ENCODE measurements around the gene SCFD2. TPM values are rescaled to one million over a fixed set of nuclear protein-coding genes. Genes with fewer than 3 reads are reported as not detected.

Gene SCFD2
- total and polyA plus RNA-seq, 9 donors: 5.1 to 42.1 (median 13.5) TPM

DNA sequence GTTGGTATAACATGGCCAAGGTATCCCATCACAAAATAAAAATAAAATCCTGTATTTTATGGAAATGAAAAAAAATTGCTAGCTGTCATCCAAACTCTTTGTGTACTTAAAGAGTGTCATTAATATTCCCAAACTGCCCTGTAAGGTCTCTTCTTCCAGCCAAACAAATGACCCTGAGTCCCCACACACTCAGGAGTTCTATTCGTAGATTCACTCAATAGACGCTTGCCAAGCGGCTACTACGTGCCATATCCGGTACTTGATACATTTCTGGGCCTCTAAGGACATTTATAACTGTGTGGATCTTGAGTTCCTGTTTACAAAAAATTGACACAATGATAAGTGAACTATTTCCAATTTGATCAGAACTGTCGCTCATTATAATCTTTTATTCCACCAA is 245.1 kb downstream of the SCFD2 start:
- H3K27ac ChIP-seq: no peak overlapping the region
- H3K9me3 ChIP-seq: no peaks in the 10 kb centered on the region
- no peaks in the 10 kb centered on the region for H3K27me3 ChIP-seq
- no peak overlapping the region for H3K4me3 ChIP-seq
- peaks cover 6% of the 10 kb centered on the region for H3K4me1 ChIP-seq (ENCODE audit: insufficient read depth)
- TF ChIP-seq, protein P1, sequence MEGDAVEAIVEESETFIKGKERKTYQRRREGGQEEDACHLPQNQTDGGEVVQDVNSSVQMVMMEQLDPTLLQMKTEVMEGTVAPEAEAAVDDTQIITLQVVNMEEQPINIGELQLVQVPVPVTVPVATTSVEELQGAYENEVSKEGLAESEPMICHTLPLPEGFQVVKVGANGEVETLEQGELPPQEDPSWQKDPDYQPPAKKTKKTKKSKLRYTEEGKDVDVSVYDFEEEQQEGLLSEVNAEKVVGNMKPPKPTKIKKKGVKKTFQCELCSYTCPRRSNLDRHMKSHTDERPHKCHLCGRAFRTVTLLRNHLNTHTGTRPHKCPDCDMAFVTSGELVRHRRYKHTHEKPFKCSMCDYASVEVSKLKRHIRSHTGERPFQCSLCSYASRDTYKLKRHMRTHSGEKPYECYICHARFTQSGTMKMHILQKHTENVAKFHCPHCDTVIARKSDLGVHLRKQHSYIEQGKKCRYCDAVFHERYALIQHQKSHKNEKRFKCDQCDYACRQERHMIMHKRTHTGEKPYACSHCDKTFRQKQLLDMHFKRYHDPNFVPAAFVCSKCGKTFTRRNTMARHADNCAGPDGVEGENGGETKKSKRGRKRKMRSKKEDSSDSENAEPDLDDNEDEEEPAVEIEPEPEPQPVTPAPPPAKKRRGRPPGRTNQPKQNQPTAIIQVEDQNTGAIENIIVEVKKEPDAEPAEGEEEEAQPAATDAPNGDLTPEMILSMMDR (IDR thresholded peaks at IDR 0.05): no peak
- TF ChIP-seq POLR2A (IDR thresholded peaks at IDR 0.05): no peak
- no peak for TF ChIP-seq EP300 (IDR thresholded peaks at IDR 0.05)
- intact Hi-C loops (cut with DNase I): no loop called here
- H3K36me3 ChIP-seq: no peaks in the 10 kb centered on the region
- no peak for DNase-seq
- 67 to 81% (median 80%) methylated on average over 6 of the region's 6 CpGs for WGBS, 3 donors

DNA sequence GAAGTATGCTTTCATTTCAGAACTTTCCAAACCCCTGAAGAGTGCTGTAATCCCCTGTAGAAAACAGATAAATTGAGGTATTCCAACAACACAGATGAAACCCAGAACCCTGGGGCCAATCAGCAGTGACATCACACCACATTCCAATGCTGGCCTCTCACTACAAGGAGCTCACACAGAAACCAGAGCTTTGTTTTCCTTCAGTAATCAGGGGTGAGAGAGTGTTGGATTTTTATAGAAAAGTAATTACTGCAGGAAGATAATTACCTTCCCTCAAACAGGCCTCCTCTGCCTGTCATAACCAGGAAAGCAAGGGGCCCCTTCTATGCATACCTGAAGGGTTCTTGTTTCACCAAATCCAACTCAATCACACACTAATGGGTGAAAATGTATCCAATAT is 246.2 kb downstream of the SCFD2 start:
- peak in 2 of 5 donors; percentile 23 to 45 for DNase-seq
- Histone ChIP-seq H3K9me3 (no peaks in the 10 kb centered on the region), H3K4me3 (no peak overlapping the region), H3K27me3 (no peaks in the 10 kb centered on the region), H3K36me3 (no peaks in the 10 kb centered on the region), H3K4me1 (ENCODE audit: insufficient read depth) (peaks cover 6% of the 10 kb centered on the region), H3K27ac (no peak overlapping the region)
- TF ChIP-seq, protein P1 (IDR thresholded peaks at IDR 0.05): no peak
- TF ChIP-seq POLR2A (IDR thresholded peaks at IDR 0.05) (no peak), EP300 (IDR thresholded peaks at IDR 0.05) (no peak)
- intact Hi-C loops (cut with DNase I): no loop called here

DNA sequence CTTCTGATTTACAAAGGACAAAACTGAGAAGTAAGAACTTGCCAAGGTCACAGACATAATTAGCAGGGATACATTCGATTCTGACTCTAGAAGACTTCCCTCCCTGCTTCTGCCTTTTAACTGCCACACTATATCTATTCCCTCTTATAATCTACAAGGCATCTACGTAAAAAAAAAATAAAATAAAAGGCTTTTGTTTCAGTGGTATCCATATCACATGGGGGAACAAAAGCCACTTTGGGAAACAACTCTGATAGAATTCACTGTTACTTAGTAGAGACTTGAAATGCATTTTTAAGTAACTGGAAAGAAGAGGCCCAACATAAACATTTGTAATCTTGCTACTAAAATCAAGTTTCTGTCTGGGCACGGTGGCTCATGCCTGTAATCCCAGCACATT is 247.2 kb downstream of the SCFD2 start:
- DNase-seq: no peak
- intact Hi-C loops (cut with DNase I): no loop called here

DNA sequence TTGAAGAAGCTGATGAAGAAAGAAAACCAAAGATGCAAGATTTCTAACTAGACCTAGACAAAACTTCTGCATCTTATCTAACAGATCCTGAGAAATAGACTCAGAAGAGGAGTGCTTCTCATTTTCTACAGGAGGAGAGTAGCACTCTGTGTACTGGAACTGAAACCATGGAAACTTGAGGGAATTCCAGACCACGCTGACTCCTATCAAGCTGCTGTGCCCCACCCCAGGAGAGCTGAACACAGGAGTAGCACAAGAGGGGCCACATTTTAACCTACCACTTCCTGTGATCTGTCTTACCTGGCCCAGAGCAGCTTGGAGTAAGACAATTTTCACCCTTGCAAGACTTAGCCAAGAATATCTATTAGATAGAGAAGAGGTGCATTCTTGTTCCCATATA is 248.9 kb downstream of the SCFD2 start:
- Histone ChIP-seq H3K27me3 (no peaks in the 10 kb centered on the region), H3K27ac (no peak overlapping the region), H3K4me3 (no peak overlapping the region), H3K9me3 (no peaks in the 10 kb centered on the region), H3K4me1 (ENCODE audit: insufficient read depth) (peaks cover 6% of the 10 kb centered on the region), H3K36me3 (no peaks in the 10 kb centered on the region)
- 26 to 65% (median 38%) methylated on average over 1 of the region's 1 CpG for WGBS, 3 donors
- no peak for DNase-seq
- intact Hi-C loops (cut with DNase I): no loop called here
- TF ChIP-seq POLR2A (IDR thresholded peaks at IDR 0.05) (no peak), EP300 (IDR thresholded peaks at IDR 0.05) (no peak)
- TF ChIP-seq, protein P1 (IDR thresholded peaks at IDR 0.05): no peak

More for the DNA sequence above, 247.2 kb downstream of the SCFD2 start:
- Histone ChIP-seq H3K36me3 (no peaks in the 10 kb centered on the region), H3K4me3 (no peak overlapping the region), H3K27ac (no peak overlapping the region), H3K9me3 (no peaks in the 10 kb centered on the region), H3K4me1 (ENCODE audit: insufficient read depth) (peaks cover 6% of the 10 kb centered on the region), H3K27me3 (no peaks in the 10 kb centered on the region)
- TF ChIP-seq, protein P1 (IDR thresholded peaks at IDR 0.05): no peak
- no peak for TF ChIP-seq EP300 (IDR thresholded peaks at IDR 0.05)
- no peak for TF ChIP-seq POLR2A (IDR thresholded peaks at IDR 0.05)
- 57 to 64% (median 64%) methylated on average over 3 of the region's 3 CpGs for whole genome bisulfite sequencing, 3 donors

Measured in ovary (tissue), 9 donors.